ENCODE measurements around the gene AMMECR1L. TPM values are rescaled to one million over a fixed set of nuclear protein-coding genes. Genes with fewer than 3 reads are reported as not detected.

The AMMECR1L gene
- total and polyA plus RNA-seq, 2 of the 13 experiments (the other 11 are each of a cell fraction or from before 2014, with no cell fraction given): 9.1 to 14.2 TPM

DNA sequence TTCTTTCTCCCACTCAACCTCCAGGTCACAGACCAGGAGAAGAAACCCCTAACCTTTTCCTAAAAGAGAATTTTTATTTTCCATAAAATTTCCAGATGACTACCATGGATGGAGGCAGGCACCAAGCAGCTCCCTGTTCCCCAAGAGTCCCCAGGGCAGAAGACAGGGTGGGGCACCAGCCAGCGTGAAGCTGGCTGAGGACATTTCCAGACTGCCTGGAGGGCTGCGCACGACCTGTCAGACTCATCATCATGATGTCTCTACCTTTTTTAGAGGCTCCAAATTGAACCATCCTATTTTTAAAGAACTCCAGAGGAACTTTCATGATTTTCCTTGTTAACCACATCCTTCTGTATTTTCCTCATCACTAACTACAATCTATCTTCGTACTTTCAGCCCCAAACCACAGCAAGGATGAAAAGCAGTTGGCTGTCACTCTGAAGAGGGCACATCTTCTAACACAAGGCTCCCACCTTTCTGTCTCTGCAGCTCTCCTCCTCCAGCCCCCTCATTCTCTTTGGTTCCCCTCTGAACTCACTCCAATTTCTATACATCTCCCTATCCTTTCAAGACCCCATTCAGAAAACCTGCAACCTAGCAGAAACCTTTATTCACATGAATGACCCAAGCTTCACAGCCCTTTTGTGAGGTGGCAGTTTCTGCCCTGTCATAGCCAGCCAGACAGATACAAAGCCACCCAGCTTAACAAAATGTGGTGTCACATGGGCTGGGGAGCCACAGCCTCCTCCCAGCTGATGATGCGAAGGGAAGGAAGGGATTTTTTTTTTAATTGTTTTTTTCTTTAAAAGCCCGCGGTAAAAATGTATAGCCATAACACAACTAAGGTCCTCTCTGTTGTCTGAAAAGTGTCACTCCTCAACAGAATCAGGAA is 11.1 kb downstream of the AMMECR1L start:
- BruUV-seq (replicated peaks): no TSS peak
- FAIRE-seq (no peak), ATAC-seq (no peak), DNase-seq (ENCODE audit: low spot score) (no peak)
- H3K4me2 ChIP-seq (ENCODE audit: low read depth, low read length): no peak overlapping the region
- no peaks in the 10 kb centered on the region for H3K9me3 ChIP-seq (ENCODE audit: low read length)
- peaks cover 23 to 54% of the 10 kb centered on the region in 2 experiments for H3K36me3 ChIP-seq (replicated peaks in 1 of 2; ENCODE audit: control insufficient read depth in 1 of 2, insufficient read depth in 2 of 2, low read length in 2 of 2)
- no peak overlapping the region for H2AFZ ChIP-seq (ENCODE audit: low read length)
- WGBS (ENCODE audit: low lambda C conversion rate): 94% methylated on average over 7 of the region's 7 CpGs
- peaks cover 15% of the 10 kb centered on the region; the same call in 1 of the 2 replicates for H4K20me1 ChIP-seq (ENCODE audit: insufficient read depth, low read length)
- peaks cover 17% of the 10 kb centered on the region for H3K4me1 ChIP-seq (ENCODE audit: insufficient read depth, low read length)
- ChIA-PET POLR2A (no interaction called here), CTCF (ENCODE audit: low intra/inter-chr PET ratio, low total read pairs) (no interaction called here)
- intact Hi-C loops (cut with micrococcal nuclease; ENCODE audit: unreplicated experiment): no loop called here
- H3K9ac ChIP-seq (ENCODE audit: insufficient read depth, low read depth, low read length): no peak overlapping the region
- in situ Hi-C loops (cut with HindIII; ENCODE audit: extremely low pct_ligation_motif_present, low pct_unique_long_range_greater_than_20kb): no loop called here
- H3K4me3 ChIP-seq (replicated peaks in 1 of 3; ENCODE audit: insufficient read depth in 1 of 3, low read depth in 2 of 3, low read length in 3 of 3): no peak overlapping the region
- no peaks in the 10 kb centered on the region for H3K27me3 ChIP-seq (ENCODE audit: control insufficient read depth in 1 of 2, insufficient read depth in 2 of 2, low read length in 2 of 2)
- H3K27ac ChIP-seq (ENCODE audit: extremely low read length, insufficient read depth, low read length): no peak overlapping the region
- peaks cover 53% of the 10 kb centered on the region for H3K79me2 ChIP-seq (ENCODE audit: insufficient read depth, low read length)
- TF ChIP-seq NCOA5 (CRISPR knock-in tag; IDR thresholded peaks at IDR 0.05): no peak
- TF ChIP-seq, protein P1, sequence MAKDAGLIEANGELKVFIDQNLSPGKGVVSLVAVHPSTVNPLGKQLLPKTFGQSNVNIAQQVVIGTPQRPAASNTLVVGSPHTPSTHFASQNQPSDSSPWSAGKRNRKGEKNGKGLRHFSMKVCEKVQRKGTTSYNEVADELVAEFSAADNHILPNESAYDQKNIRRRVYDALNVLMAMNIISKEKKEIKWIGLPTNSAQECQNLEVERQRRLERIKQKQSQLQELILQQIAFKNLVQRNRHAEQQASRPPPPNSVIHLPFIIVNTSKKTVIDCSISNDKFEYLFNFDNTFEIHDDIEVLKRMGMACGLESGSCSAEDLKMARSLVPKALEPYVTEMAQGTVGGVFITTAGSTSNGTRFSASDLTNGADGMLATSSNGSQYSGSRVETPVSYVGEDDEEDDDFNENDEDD (CRISPR knock-in tag; IDR thresholded peaks at IDR 0.05; ENCODE audit: borderline replicate concordance): no peak
- TF ChIP-seq ARHGAP35 (CRISPR knock-in tag; IDR thresholded peaks at IDR 0.05; ENCODE audit: borderline replicate concordance): no peak
- no peak for TF ChIP-seq ZNF326 (CRISPR knock-in tag; IDR thresholded peaks at IDR 0.05; ENCODE audit: borderline replicate concordance)
- TF ChIP-seq, protein P2, sequence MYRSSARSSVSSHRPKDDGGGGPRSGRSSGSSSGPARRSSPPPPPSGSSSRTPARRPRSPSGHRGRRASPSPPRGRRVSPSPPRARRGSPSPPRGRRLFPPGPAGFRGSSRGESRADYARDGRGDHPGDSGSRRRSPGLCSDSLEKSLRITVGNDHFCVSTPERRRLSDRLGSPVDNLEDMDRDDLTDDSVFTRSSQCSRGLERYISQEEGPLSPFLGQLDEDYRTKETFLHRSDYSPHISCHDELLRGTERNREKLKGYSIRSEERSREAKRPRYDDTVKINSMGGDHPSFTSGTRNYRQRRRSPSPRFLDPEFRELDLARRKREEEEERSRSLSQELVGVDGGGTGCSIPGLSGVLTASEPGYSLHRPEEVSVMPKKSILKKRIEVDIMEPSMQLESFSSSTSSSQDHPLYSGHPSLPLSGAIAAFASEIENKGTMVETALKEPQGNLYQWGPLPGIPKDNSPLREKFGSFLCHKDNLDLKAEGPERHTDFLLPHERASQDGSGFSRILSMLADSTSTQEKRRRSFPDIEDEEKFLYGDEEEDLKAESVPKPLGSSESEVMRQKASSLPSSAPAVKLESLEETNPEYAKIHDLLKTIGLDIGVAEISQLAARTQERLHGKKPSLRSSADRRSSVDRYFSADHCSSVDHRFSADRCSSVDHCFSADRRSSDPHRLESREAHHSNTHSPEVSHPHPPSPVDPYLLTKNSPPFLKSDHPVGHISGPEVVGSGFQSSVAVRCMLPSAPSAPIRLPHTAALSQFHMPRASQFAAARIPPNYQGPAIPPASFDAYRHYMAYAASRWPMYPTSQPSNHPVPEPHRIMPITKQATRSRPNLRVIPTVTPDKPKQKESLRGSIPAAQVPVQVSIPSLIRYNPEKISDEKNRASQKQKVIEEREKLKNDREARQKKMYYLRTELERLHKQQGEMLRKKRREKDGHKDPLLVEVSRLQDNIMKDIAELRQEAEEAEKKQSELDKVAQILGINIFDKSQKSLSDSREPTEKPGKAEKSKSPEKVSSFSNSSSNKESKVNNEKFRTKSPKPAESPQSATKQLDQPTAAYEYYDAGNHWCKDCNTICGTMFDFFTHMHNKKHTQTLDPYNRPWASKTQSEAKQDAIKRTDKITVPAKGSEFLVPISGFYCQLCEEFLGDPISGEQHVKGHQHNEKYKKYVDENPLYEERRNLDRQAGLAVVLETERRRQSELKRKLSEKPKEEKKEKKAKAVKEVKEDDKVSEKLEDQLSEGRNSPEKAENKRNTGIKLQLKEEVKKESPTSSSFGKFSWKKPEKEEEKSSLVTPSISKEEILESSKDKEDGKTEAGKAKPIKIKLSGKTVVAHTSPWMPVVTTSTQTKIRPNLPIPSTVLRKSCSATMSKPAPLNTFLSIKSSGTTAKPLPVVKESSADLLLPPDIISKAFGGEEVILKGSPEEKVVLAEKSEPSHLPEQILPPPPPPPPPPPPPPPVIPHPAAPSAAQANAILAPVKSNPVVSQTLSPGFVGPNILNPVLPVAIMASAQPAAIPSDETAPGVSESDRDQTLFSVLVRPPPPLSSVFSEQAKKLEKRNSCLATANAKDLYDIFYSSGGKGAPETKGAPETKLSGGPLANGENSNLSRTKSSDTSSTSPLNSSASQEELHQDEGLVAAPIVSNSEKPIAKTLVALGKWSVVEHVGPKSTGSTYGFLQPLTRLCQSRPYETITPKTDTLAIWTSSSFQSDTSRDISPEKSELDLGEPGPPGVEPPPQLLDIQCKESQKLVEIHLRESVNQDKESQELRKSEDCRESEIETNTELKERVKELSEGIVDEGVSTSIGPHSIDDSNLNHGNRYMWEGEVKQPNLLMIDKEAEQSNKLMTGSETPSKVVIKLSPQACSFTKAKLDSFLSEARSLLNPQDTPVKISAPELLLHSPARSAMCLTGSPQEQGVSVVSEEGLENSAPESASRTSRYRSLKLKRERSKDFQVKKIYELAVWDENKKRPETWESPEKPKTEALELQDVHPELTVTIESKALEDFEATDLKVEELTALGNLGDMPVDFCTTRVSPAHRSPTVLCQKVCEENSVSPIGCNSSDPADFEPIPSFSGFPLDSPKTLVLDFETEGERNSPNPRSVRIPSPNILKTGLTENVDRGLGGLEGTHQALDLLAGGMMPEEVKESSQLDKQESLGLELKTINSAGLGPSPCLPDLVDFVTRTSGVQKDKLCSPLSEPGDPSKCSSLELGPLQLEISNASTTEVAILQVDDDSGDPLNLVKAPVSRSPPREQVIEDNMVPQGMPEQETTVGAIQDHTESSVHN (CRISPR knock-in tag; IDR thresholded peaks at IDR 0.05): no peak
- TF ChIP-seq POGZ (CRISPR knock-in tag; IDR thresholded peaks at IDR 0.05): no peak
- no peak for TF ChIP-seq POLR2AphosphoS5 (IDR thresholded peaks at IDR 0.05; ENCODE audit: low read depth, low read length)
- no peak for TF ChIP-seq GATA4 (IDR thresholded peaks at IDR 0.05; ENCODE audit: borderline replicate concordance, low read depth)
- no peak for TF ChIP-seq ZNF484 (CRISPR knock-in tag; IDR thresholded peaks at IDR 0.05; ENCODE audit: borderline replicate concordance, low read depth)
- TF ChIP-seq ZFYVE20 (CRISPR knock-in tag; IDR thresholded peaks at IDR 0.05; ENCODE audit: borderline replicate concordance, low read depth): no peak
- no peak for TF ChIP-seq ZNF3 (CRISPR knock-in tag; IDR thresholded peaks at IDR 0.05)
- TF ChIP-seq KLF15 (CRISPR knock-in tag; IDR thresholded peaks at IDR 0.05; ENCODE audit: borderline replicate concordance): no peak
- TF ChIP-seq, protein P3, sequence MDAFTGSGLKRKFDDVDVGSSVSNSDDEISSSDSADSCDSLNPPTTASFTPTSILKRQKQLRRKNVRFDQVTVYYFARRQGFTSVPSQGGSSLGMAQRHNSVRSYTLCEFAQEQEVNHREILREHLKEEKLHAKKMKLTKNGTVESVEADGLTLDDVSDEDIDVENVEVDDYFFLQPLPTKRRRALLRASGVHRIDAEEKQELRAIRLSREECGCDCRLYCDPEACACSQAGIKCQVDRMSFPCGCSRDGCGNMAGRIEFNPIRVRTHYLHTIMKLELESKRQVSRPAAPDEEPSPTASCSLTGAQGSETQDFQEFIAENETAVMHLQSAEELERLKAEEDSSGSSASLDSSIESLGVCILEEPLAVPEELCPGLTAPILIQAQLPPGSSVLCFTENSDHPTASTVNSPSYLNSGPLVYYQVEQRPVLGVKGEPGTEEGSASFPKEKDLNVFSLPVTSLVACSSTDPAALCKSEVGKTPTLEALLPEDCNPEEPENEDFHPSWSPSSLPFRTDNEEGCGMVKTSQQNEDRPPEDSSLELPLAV (CRISPR knock-in tag; conservative IDR thresholded peaks at IDR 0.05; ENCODE audit: low read depth): no peak

All from HepG2 (cell line).